WI38 (cell line): ENCODE measurements around the gene IMMP2L.

ENCODE experiments used
- H3K4me3 ChIP-seq: 2 replicates; pipeline ENCODE4 v1.5.1; 2011; ENCODE audit warnings: low read depth, mild to moderate bottlenecking, control low read depth, low read length
- CTCF ChIP-seq: IDR thresholded peaks from 2 replicates; pipeline ENCODE4 v1.5.1; 2012; ENCODE audit warnings: low read depth, mild to moderate bottlenecking, control low read depth, low read length

IMMP2L gene

DNA sequence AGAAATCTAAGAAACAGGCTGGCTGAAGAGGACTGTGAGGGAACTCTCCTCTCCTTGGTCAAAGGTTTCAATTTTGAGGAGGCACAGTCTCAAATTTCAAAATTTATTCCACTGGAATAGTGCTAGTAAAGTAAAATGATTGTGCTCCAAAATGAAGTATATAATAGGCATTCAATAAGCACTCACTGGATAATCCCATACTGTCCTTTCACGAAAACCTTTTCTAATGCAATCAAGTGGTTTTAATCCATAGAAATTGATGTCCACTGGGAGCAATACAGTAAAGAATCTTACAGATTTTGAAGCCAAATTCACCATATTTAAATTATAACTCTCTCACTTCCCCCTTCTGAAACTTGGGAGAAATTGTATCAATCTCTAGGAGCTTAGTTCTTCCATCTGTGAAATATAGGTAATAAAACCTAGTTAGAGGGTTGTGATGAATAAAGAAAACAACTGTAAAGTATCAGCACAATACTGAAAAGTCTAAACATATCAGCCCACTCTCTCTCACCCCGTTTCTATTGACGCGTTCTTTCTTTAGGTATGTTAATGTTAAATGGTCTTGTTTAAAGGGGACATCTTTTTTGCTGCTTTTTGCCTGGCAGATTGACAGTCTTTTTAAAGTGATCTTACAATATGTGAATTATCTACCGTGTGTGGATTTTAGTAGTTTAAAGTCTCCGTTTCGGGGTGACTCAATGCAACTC is 512.2 kb downstream of the IMMP2L start:
- no peak overlapping the region for H3K4me3 ChIP-seq
- no peak for TF ChIP-seq CTCF

GRCh38 chr7:111047595-111047994 is 514.7 kb downstream of the IMMP2L start:
- H3K4me3 ChIP-seq, result no peak overlapping the region
- no peak for TF ChIP-seq CTCF

GRCh38 chr7:111045449-111045848 is 516.8 kb downstream of the IMMP2L start:
- TF ChIP-seq CTCF, result no peak
- H3K4me3 ChIP-seq, result no peak overlapping the region

- no peak for TF ChIP-seq CTCF
- no peak overlapping the region for H3K4me3 ChIP-seq
These were observed 518.7 kb downstream of the IMMP2L start for GRCh38 chr7:111043561-111043960.

DNA sequence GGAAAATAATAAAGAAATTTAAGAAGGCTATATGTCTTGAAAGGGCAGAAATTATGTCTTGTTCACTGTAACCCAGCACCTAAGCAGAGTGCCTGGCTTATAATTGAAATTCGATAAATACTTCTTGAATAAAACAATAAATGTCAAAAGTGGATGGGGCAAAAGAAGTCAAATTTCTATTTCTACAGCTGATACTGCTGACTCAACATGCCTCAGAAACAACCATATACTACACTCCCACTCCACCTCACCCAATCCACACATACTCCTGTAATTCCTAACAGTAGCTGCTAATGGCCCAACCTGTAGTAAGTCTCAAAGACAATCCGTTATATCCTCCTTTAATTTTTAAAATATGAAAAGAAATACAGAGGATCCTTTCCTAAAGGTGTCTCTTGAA is 519.5 kb downstream of the IMMP2L start:
- no peak for TF ChIP-seq CTCF
- no peak overlapping the region for H3K4me3 ChIP-seq

- no peak for TF ChIP-seq CTCF
- no peak overlapping the region for H3K4me3 ChIP-seq
These were observed 520.7 kb downstream of the IMMP2L start for GRCh38 chr7:111041577-111041976.

GRCh38 chr7:111038185-111038584 is 524.1 kb downstream of the IMMP2L start:
- no peak for TF ChIP-seq CTCF
- H3K4me3 ChIP-seq, result no peak overlapping the region
